Stimulated activated naive CD8-positive, alpha-beta T cell treated with anti-CD3 and anti-CD28 coated beads, Interleukin-15, amount 100 ng/mL, for 72 hours (primary cell): ENCODE results near the gene OPRM1.
A peak's percentile ranks its signal among the peaks of the same experiment; 100 is the strongest.
"Not testable (repeated sequence)": the region's sequence is repeated elsewhere in the genome, so short reads cannot be mapped to it uniquely, and the experiment has no call there.

Source experiments
- ATAC-seq: fragments of 150-1000 bp; cut with Tn5 transposase; 2 replicates; pipeline ENCODE4 v1.10.0; 2021; ENCODE audit warnings: mild to moderate bottlenecking, moderate library complexity
- DNase-seq, 2 donors: peaks; one replicate each; pipeline ENCODE4 v3.0.0; 2021 to 2022
- H3K27ac Mint-ChIP-seq, 2 donors: one replicate each; pipeline ENCODE4 v1.8.0; 2022; ENCODE audit warnings: mild to moderate bottlenecking in 2 of 2, mixed read lengths in 2 of 2, moderate library complexity in 2 of 2
- H3K27me3 Mint-ChIP-seq: one replicate; pipeline ENCODE4 v1.8.0; 2022; ENCODE audit warnings: mixed read lengths
- H3K4me1 Mint-ChIP-seq: one replicate; pipeline ENCODE4 v1.8.0; 2022; ENCODE audit warnings: mild to moderate bottlenecking, mixed read lengths
- H3K4me3 Mint-ChIP-seq, 2 donors: one replicate each; pipeline ENCODE4 v1.8.0; 2022; ENCODE audit warnings: mild to moderate bottlenecking in 2 of 2, mixed read lengths in 2 of 2, moderate library complexity in 1 of 2
- H3K9me3 Mint-ChIP-seq, 2 donors: one replicate each; pipeline ENCODE4 v1.8.0; 2022; ENCODE audit warnings: mixed read lengths in 2 of 2

OPRM1 gene

GRCh38 chr6:154230910-154231595 lies 192.0 kb downstream of the OPRM1 start:
- Mint-ChIP-seq H3K9me3 (no peaks in the 10 kb centered on the region), H3K27me3 (no peaks in the 10 kb centered on the region), H3K27ac (peak overlapping the region; percentile 65 to 80), H3K4me3 (peak overlapping the region; percentile 56 to 82), H3K4me1 (peaks cover 90% of the 10 kb centered on the region)
- no peak for DNase-seq
- no peak for ATAC-seq

- Mint-ChIP-seq H3K4me3 (peak overlapping the region; percentile 56 to 82), H3K9me3 (no peaks in the 10 kb centered on the region), H3K27ac (peak overlapping the region in 1 of 2 donors; percentile 80), H3K4me1 (peaks cover 93% of the 10 kb centered on the region), H3K27me3 (no peaks in the 10 kb centered on the region)
- DNase-seq (no peak), ATAC-seq (peak; percentile 63)
These were observed 193.2 kb downstream of the OPRM1 start for GRCh38 chr6:154232013-154232910.

DNA sequence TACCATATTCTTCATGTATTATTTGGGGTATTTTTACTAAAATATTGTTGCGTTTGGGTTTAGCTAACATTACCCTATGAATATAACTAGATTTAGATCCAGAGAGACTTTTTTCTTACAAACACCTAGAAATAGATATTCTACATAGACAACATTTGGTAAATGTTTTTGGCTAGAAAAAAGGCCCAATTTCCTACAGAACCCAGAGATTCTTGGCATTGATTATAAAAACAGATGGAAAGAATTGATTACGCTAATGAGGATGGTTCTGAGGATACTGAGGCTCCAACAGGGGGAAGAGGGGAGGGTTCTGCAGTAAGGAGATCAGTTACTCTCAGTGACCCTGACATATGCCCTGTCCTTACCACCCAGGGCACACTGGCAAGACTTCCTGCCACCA lies 194.3 kb downstream of the OPRM1 start:
- DNase-seq = no peak
- peak overlapping the region; percentile 24 to 45 for H3K4me3 Mint-ChIP-seq
- no peak for ATAC-seq
- peaks cover 92% of the 10 kb centered on the region for H3K4me1 Mint-ChIP-seq
- no peaks in the 10 kb centered on the region for H3K9me3 Mint-ChIP-seq
- H3K27me3 Mint-ChIP-seq = no peaks in the 10 kb centered on the region
- H3K27ac Mint-ChIP-seq = peak overlapping the region in 1 of 2 donors; percentile 56

- Mint-ChIP-seq H3K27me3 (no peaks in the 10 kb centered on the region), H3K27ac (peak overlapping the region; percentile 10 to 56), H3K4me1 (peaks cover 92% of the 10 kb centered on the region), H3K9me3 (no peaks in the 10 kb centered on the region), H3K4me3 (peak overlapping the region; percentile 45 to 66)
- DNase-seq = no peak
- no peak for ATAC-seq
These were observed 195.2 kb downstream of the OPRM1 start for GRCh38 chr6:154234019-154234772.

DNA sequence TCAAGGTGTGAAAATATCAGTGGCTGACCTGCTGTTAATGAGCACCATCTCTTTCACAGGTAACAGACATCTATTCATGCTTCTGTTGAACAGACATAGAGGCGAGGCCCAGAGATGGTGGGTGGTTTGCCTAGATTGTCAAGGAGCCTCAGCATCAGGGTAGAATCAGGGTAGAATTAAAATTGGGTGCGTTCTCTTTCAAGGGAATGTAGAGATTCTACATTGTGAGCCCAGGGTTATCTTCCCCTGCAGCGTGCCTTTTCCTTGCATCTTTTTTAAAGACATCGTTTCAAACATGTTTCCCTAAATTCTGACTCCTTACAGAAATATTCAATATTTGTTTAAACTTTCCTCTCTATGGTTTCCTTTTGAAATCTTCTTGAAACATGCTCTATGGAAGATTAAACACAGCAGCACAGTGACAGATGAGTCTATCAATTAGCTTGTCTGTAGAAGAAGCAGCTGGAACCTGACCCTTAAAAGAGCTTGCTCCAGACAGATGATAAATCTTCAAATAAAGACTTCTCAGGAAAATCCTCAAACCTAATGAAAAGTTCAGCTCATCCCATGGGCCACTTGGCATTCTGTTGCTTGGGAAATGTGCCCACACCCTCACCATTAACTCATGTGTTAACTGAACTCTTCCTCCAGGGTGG lies 197.7 kb downstream of the OPRM1 start:
- H3K9me3 Mint-ChIP-seq = no peaks in the 10 kb centered on the region
- ATAC-seq (no peak), DNase-seq (no peak)
- H3K4me1 Mint-ChIP-seq = peaks cover 91% of the 10 kb centered on the region
- no peak overlapping the region for H3K27ac Mint-ChIP-seq
- H3K27me3 Mint-ChIP-seq = no peaks in the 10 kb centered on the region
- H3K4me3 Mint-ChIP-seq = no peak overlapping the region

DNA sequence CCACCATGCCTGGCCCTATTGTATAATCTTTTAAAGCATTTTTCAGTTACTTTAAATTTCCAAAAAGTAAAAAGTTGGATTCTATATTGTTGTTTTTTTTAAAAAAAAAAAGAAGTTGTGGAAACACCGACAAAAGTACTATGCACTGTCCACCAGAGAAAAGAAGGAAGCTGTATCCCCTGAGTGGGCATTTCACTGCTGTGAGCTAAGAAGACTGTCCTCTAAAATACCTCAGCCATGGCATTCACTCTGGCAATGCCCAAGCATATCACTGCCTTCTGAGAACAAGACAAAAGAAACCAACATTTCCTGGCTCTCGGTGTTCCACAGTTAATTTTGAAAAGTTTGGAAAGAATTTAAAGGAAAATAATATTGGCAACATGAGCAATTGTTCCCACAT lies 199.8 kb downstream of the OPRM1 start:
- Mint-ChIP-seq H3K4me1 (peaks cover 91% of the 10 kb centered on the region), H3K9me3 (peaks cover 10% of the 10 kb centered on the region in 2 donors), H3K27ac (peak overlapping the region in 1 of 2 donors; percentile 66), H3K4me3 (peak overlapping the region; percentile 64 to 70), H3K27me3 (no peaks in the 10 kb centered on the region)
- no peak for ATAC-seq
- DNase-seq = no peak

GRCh38 chr6:154239392-154239791 lies 200.4 kb downstream of the OPRM1 start:
- DNase-seq (peak in 1 of 2 donors; percentile 30), ATAC-seq (peak; percentile 66)
- no peaks in the 10 kb centered on the region for H3K27me3 Mint-ChIP-seq
- peaks cover 10% of the 10 kb centered on the region in 2 donors for H3K9me3 Mint-ChIP-seq
- peak overlapping the region; percentile 64 to 70 for H3K4me3 Mint-ChIP-seq
- peaks cover 91% of the 10 kb centered on the region for H3K4me1 Mint-ChIP-seq
- H3K27ac Mint-ChIP-seq = peak overlapping the region; percentile 53 to 56

DNA sequence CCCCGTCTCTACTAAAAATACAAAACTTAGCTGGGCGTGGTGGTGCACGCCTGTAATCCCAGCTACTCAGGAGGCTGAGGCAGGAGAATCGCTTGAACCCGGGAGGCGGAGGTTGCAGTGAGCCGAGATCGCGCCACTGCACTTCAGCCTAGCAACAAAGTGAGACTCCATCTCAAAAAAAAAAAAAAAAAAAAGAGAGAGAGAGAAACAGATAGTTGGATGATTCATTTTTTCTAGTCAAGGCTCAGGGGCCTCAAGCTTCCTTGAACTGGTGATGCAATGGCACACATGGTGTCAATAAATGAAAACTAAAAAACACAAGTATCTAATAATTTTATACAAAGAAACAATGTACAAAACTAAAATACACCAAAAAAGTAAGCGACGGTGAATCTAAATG lies 202.0 kb downstream of the OPRM1 start:
- Mint-ChIP-seq H3K4me3 (peak overlapping the region; percentile 60 to 79), H3K9me3 (peaks cover 10% of the 10 kb centered on the region in 2 donors), H3K27ac (peak overlapping the region; percentile 97 to 99), H3K4me1 (peaks cover 82% of the 10 kb centered on the region)
- not testable (repeated sequence) for H3K27me3 Mint-ChIP-seq
- DNase-seq (peak in 1 of 2 donors; percentile 51), ATAC-seq (peak; percentile 65)

- no peaks in the 10 kb centered on the region for H3K27me3 Mint-ChIP-seq
- ATAC-seq = no peak
- H3K4me1 Mint-ChIP-seq = peaks cover 77% of the 10 kb centered on the region
- peak overlapping the region; percentile 55 to 79 for H3K4me3 Mint-ChIP-seq
- peaks cover 10% of the 10 kb centered on the region in 2 donors for H3K9me3 Mint-ChIP-seq
- DNase-seq = no peak
- peak overlapping the region; percentile 97 to 99 for H3K27ac Mint-ChIP-seq
These were observed 202.5 kb downstream of the OPRM1 start for GRCh38 chr6:154241581-154241980.

GRCh38 chr6:154242617-154243357 lies 203.7 kb downstream of the OPRM1 start:
- Mint-ChIP-seq H3K9me3 (peaks cover 10% of the 10 kb centered on the region in 2 donors), H3K4me1 (peaks cover 71% of the 10 kb centered on the region), H3K4me3 (peak overlapping the region; percentile 96)

DNA sequence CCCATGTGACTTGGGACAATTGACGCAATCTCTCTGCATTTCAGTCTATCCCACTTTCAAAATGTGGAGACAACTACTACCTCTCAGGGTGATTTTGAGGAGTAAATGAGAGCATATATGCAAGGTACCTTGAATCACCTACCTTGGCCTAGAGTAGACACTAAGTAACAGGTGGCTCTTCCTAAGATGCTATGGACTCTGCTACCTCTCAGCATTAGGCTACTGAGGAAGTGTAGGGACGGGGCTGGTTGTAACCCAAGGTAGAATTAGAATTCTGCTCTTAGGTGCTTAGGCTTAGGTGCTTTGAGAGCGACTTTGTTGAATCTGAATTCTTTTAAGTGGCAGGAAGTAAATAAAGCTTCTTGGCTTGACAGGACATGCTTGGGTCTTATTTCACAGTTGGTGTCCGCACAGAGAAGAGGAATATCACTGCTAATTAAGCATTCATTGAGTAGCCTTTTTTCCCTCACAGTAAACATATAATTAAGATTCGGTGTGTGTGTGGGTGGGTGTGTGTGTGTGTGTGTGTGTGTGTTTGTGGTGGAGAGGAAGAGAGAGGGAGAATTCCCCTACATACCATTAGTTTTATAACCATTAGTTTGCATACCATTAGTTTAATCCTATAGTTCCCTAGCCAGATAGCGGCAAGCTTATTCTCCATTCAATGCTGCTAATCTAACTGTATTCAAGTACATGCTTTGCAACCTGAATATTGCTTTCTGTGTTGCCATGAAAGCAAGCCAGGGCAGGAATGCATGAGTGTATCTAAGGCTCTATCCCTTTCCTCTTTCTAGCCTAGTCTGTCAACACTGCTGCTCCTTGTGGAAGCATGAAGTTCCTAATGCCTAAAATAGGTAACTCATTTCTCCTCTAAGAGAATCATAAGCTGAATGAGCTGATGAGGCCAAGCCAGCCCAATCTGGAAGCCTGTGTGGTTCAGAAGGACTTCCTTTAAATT lies 205.0 kb downstream of the OPRM1 start:
- Mint-ChIP-seq H3K4me1 (peaks cover 73% of the 10 kb centered on the region), H3K27me3 (no peaks in the 10 kb centered on the region), H3K4me3 (peak overlapping the region; percentile 96), H3K9me3 (peaks cover 10% of the 10 kb centered on the region in 2 donors), H3K27ac (peak overlapping the region; percentile 93 to 97)
- DNase-seq = no peak
- ATAC-seq = peak; percentile 39

More at GRCh38 chr6:154242617-154243357, 203.7 kb downstream of the OPRM1 start:
- Mint-ChIP-seq H3K27ac (peak overlapping the region; percentile 76 to 97), H3K27me3 (no peaks in the 10 kb centered on the region)
- no peak for ATAC-seq
- no peak for DNase-seq

- Mint-ChIP-seq H3K4me3 (peak overlapping the region; percentile 96), H3K9me3 (peaks cover 10% of the 10 kb centered on the region in 2 donors), H3K27ac (peak overlapping the region; percentile 95 to 97), H3K27me3 (no peaks in the 10 kb centered on the region), H3K4me1 (peaks cover 71% of the 10 kb centered on the region)
- no peak for DNase-seq
- no peak for ATAC-seq
These were observed 206.5 kb downstream of the OPRM1 start for GRCh38 chr6:154245506-154245905.

DNA sequence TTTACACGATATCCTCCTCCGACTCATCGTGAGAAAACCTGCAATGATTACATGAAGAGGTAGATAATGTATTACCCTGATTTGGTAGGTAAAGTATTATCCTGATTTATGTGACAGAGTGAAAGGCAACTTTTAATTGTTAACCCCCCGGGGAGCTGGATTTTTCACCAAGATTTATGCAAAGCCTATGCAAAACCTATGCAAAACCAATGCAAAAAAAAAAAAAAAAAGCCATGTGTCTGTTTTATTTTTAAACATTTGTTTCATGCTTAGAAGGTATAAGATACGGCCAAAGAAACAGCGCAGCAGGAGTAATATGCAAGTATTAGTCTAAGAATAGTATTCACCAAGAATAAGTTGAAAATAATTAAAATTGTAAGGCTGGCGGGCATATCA lies 207.7 kb downstream of the OPRM1 start:
- Mint-ChIP-seq H3K4me3 (peak overlapping the region; percentile 96), H3K27ac (peak overlapping the region; percentile 95 to 97), H3K27me3 (no peaks in the 10 kb centered on the region), H3K4me1 (peaks cover 71% of the 10 kb centered on the region), H3K9me3 (peaks cover 10% of the 10 kb centered on the region in 2 donors)
- DNase-seq = no peak
- no peak for ATAC-seq
